Hepatocyte (in vitro differentiated cells): ENCODE measurements around the gene SCT.

ENCODE experiments used
- EZH2 ChIP-seq: fragments of 200-600 bp; sonication (generic); IDR thresholded peaks from 2 replicates; pipeline ENCODE4 v1.6.1; 2016; ENCODE audit warnings: antibody characterized with exemption, mild to moderate bottlenecking, borderline replicate concordance
- EZH2phosphoT487 ChIP-seq: fragments of 200-600 bp; sonication (generic); IDR thresholded peaks from one replicate; pipeline ENCODE4 v1.6.1; 2018; ENCODE audit warnings: antibody characterized with exemption, mild to moderate bottlenecking, low read depth, moderate library complexity; ENCODE audit not compliant: unreplicated experiment, severe bottlenecking
- TF ChIP-seq, protein P1 (sequence below): fragments of 200-600 bp; sonication (generic); IDR thresholded peaks from 2 replicates; pipeline ENCODE4 v1.5.1; 2016; ENCODE audit warnings: antibody characterized with exemption, mild to moderate bottlenecking; ENCODE audit not compliant: poor library complexity

DNA sequence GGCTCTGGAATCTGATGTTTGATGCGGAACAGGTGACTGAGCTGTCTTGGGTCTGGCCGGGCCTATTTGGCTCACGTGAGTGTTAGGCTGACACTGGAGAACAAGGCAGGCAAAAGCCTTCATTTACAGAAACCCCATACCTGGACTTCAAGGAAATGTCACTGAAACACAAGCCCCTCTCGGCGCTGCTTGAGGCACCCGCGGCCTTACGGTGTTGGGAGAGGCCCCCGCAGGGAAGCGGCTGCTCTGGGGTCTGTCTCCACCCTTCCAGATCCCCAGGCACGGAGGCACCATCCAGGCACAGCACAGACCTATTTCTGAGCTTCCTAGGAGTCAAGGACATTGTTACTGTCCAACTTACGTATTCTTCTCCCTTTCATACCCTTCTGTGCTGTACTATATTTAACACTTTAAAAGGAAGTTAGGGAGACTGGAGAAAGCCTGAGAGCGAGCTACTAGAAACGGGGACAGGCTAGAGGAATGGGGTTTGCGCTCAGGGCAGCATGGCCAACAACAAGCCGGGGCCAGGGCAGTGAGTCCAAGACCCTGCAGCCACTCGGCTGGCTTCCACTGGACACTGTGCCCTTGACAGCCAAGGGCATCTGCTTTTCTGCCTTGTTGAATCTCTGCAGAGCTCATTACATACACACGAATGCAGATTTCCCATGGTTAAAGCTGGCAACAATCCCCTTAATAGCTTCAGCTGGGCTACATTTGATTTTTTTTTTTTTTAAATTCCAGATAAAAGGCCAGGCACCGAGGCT is 33.9 kb upstream of the SCT start:
- TF ChIP-seq, protein P1, sequence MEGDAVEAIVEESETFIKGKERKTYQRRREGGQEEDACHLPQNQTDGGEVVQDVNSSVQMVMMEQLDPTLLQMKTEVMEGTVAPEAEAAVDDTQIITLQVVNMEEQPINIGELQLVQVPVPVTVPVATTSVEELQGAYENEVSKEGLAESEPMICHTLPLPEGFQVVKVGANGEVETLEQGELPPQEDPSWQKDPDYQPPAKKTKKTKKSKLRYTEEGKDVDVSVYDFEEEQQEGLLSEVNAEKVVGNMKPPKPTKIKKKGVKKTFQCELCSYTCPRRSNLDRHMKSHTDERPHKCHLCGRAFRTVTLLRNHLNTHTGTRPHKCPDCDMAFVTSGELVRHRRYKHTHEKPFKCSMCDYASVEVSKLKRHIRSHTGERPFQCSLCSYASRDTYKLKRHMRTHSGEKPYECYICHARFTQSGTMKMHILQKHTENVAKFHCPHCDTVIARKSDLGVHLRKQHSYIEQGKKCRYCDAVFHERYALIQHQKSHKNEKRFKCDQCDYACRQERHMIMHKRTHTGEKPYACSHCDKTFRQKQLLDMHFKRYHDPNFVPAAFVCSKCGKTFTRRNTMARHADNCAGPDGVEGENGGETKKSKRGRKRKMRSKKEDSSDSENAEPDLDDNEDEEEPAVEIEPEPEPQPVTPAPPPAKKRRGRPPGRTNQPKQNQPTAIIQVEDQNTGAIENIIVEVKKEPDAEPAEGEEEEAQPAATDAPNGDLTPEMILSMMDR, result no peak
- TF ChIP-seq EZH2 (no peak), EZH2phosphoT487 (no peak)
